ENCODE results near the gene RPL5. TPM values are rescaled to one million over a fixed set of nuclear protein-coding genes. Genes with fewer than 3 reads are reported as not detected.

The RPL5 gene
- total and polyA plus RNA-seq, 9 of the 15 experiments (the other 6 are each of a cell fraction or from before 2014, with no cell fraction given) = 1,467 to 4,252 (median 2,454) TPM

- no peak for TF ChIP-seq SREBF2 (CRISPR knock-in tag; IDR thresholded peaks at IDR 0.05)
- peak in 1 of 2 experiments; percentile 76; a peak in 2 of 4 replicates for TF ChIP-seq ZMIZ1 (IDR thresholded peaks at IDR 0.05; ENCODE audit: low read depth in 2 of 2, low read length in 2 of 2)
- no peak for TF ChIP-seq KDM4B (IDR thresholded peaks at IDR 0.05; ENCODE audit: borderline replicate concordance in 2 of 2, low read depth in 1 of 2)
- TF ChIP-seq XRCC4 (IDR thresholded peaks at IDR 0.05; ENCODE audit: extremely low read depth, insufficient read depth, insufficient read length) = no peak
- no peak for TF ChIP-seq SAP30 (IDR thresholded peaks at IDR 0.05; ENCODE audit: borderline replicate concordance, insufficient read depth, low read depth, low read length, poor library complexity, severe bottlenecking)
- no peak for TF ChIP-seq ZBTB5 (IDR thresholded peaks at IDR 0.05)
- TF ChIP-seq ZFP1 (CRISPR knock-in tag; IDR thresholded peaks at IDR 0.05) = no peak
- no peak for TF ChIP-seq THAP7 (CRISPR knock-in tag; IDR thresholded peaks at IDR 0.05)
- TF ChIP-seq RBM34 (IDR thresholded peaks at IDR 0.05; ENCODE audit: borderline replicate concordance, insufficient read depth, low read length) = no peak
- TF ChIP-seq ARNT (IDR thresholded peaks at IDR 0.05) = peak in 1 of 2 experiments; percentile 82; a peak in 2 of 4 replicates
- TF ChIP-seq PBX2 (CRISPR knock-in tag; IDR thresholded peaks at IDR 0.05; ENCODE audit: low read depth) = no peak
- no peak; the same call in 1 of the 2 replicates for TF ChIP-seq PBX2 (tag; conservative IDR thresholded peaks at IDR 0.05; ENCODE audit: low read depth)
- no peak for TF ChIP-seq CCAR2 (IDR thresholded peaks at IDR 0.05; ENCODE audit: low read depth, low read length)
- no peak for TF ChIP-seq ZNF655 (CRISPR knock-in tag; IDR thresholded peaks at IDR 0.05)
- peak; percentile 79 for TF ChIP-seq PML (IDR thresholded peaks at IDR 0.05; ENCODE audit: low read length)
- TF ChIP-seq HMG20A (CRISPR knock-in tag; conservative IDR thresholded peaks at IDR 0.05) = no peak
- TF ChIP-seq ZNF583 (CRISPR knock-in tag; IDR thresholded peaks at IDR 0.05) = no peak
- no peak for TF ChIP-seq ZNF212 (CRISPR knock-in tag; IDR thresholded peaks at IDR 0.05)
- TF ChIP-seq HCFC1 (IDR thresholded peaks at IDR 0.05; ENCODE audit: low read depth, low read length) = no peak
These were observed 27.1 kb upstream of the RPL5 start (continued) for GRCh38 chr1:92804721-92805201.

Measured in K562 (cell line).